HL-60 (cell line): ENCODE data around the gene TMEM39B.
"Not testable (repeated sequence)": the region's sequence is repeated elsewhere in the genome, so short reads cannot be mapped to it uniquely, and the experiment has no call there.

Experiments
- DNase-seq, 2 experiments: peaks; one replicate each; pipeline ENCODE4 v3.0.0-alpha.2; 2010 to 2020; ENCODE audit warnings: low read depth in 1 of 2, low spot score in 1 of 2
- H3K27ac ChIP-seq: fragments of 250-450 bp; sonication (Bioruptor Pico); replicated peaks from 2 replicates; pipeline ENCODE4 v1.5.1; 2020; ENCODE audit warnings: mild to moderate bottlenecking, moderate library complexity
- H3K27me3 ChIP-seq: fragments of 250-450 bp; sonication (Bioruptor Pico); 2 replicates; pipeline ENCODE4 v1.5.1; 2021; ENCODE audit warnings: mild to moderate bottlenecking, moderate library complexity; ENCODE audit not compliant: insufficient read depth, poor library complexity, severe bottlenecking
- H3K4me3 ChIP-seq: replicated peaks from 2 replicates; pipeline ENCODE4 v1.5.1; 2011; ENCODE audit warnings: mild to moderate bottlenecking, control low read depth, low read length; ENCODE audit not compliant: insufficient read depth
- GABPA ChIP-seq: IDR thresholded peaks from 2 replicates; pipeline ENCODE4 v1.6.1; 2012; ENCODE audit warnings: low read depth
- POLR2AphosphoS5 ChIP-seq: IDR thresholded peaks from 2 replicates; pipeline ENCODE4 v1.6.1; 2012; ENCODE audit warnings: low read depth
- SPI1 ChIP-seq: IDR thresholded peaks from 2 replicates; pipeline ENCODE4 v1.6.1; 2012; ENCODE audit warnings: low read depth, mild to moderate bottlenecking, borderline replicate concordance
- TF ChIP-seq, protein P1 (sequence below): IDR thresholded peaks from one replicate; pipeline ENCODE4 v1.5.1; 2011; ENCODE audit warnings: low read length, control low read depth, inconsistent platforms; ENCODE audit not compliant: insufficient read depth
- TF ChIP-seq, protein P2 (sequence below): IDR thresholded peaks from 2 replicates; pipeline ENCODE4 v1.6.1; 2012; ENCODE audit warnings: low read depth; ENCODE audit not compliant: insufficient replicate concordance

The TMEM39B gene

DNA sequence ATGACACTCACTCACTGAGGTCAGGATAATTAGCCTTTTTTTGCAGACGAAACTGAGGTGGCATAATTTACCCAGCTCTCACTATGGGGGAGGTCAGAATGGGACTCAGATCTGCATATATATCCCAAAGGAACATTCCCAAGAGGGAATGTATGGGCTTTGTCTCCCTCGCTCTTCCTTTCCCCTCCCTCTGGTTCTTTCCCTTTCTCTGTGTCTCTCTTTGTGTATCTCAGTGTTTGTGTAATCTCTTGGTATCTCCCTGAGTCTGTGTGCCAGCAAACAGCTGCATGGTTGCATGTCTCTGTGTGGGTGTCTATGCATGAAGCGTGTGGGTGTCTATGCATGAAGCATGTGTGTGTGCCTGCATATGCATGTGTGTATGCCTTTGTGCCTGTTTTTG lies 4.7 kb downstream of the TMEM39B start:
- no peak overlapping the region for H3K4me3 ChIP-seq
- no peaks in the 10 kb centered on the region for H3K27me3 ChIP-seq
- TF ChIP-seq GABPA (no peak), SPI1 (no peak), POLR2AphosphoS5 (no peak)
- TF ChIP-seq, protein P1, sequence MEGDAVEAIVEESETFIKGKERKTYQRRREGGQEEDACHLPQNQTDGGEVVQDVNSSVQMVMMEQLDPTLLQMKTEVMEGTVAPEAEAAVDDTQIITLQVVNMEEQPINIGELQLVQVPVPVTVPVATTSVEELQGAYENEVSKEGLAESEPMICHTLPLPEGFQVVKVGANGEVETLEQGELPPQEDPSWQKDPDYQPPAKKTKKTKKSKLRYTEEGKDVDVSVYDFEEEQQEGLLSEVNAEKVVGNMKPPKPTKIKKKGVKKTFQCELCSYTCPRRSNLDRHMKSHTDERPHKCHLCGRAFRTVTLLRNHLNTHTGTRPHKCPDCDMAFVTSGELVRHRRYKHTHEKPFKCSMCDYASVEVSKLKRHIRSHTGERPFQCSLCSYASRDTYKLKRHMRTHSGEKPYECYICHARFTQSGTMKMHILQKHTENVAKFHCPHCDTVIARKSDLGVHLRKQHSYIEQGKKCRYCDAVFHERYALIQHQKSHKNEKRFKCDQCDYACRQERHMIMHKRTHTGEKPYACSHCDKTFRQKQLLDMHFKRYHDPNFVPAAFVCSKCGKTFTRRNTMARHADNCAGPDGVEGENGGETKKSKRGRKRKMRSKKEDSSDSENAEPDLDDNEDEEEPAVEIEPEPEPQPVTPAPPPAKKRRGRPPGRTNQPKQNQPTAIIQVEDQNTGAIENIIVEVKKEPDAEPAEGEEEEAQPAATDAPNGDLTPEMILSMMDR: no peak
- TF ChIP-seq, protein P2, sequence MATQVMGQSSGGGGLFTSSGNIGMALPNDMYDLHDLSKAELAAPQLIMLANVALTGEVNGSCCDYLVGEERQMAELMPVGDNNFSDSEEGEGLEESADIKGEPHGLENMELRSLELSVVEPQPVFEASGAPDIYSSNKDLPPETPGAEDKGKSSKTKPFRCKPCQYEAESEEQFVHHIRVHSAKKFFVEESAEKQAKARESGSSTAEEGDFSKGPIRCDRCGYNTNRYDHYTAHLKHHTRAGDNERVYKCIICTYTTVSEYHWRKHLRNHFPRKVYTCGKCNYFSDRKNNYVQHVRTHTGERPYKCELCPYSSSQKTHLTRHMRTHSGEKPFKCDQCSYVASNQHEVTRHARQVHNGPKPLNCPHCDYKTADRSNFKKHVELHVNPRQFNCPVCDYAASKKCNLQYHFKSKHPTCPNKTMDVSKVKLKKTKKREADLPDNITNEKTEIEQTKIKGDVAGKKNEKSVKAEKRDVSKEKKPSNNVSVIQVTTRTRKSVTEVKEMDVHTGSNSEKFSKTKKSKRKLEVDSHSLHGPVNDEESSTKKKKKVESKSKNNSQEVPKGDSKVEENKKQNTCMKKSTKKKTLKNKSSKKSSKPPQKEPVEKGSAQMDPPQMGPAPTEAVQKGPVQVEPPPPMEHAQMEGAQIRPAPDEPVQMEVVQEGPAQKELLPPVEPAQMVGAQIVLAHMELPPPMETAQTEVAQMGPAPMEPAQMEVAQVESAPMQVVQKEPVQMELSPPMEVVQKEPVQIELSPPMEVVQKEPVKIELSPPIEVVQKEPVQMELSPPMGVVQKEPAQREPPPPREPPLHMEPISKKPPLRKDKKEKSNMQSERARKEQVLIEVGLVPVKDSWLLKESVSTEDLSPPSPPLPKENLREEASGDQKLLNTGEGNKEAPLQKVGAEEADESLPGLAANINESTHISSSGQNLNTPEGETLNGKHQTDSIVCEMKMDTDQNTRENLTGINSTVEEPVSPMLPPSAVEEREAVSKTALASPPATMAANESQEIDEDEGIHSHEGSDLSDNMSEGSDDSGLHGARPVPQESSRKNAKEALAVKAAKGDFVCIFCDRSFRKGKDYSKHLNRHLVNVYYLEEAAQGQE: no peak
- DNase-seq: no peak
- H3K27ac ChIP-seq: no peak overlapping the region

DNA sequence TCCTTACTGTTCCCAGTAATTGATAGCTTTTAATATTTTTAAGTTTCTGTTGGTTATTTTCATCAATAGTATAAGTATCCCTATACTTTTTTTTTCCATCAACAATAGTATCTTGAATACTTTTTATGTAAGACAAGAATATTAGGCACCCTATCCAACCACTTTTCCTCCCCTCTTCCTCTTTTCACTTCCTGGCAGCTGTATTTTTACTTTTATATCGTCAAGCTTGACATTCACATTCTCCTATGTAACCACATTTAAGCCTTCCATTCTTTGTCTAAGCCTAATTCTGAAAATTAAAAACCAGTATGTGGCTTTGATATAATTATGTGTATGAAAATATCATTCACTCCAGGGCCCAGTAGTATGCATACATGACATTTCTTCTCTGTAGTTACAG lies 9.3 kb downstream of the TMEM39B start:
- no peaks in the 10 kb centered on the region for H3K27me3 ChIP-seq
- DNase-seq: no peak
- H3K27ac ChIP-seq: peak overlapping the region; percentile 35
- TF ChIP-seq, protein P1: no peak
- TF ChIP-seq, protein P2: no peak
- peak; percentile 91 for TF ChIP-seq SPI1
- TF ChIP-seq POLR2AphosphoS5: no peak
- no peak overlapping the region for H3K4me3 ChIP-seq

DNA sequence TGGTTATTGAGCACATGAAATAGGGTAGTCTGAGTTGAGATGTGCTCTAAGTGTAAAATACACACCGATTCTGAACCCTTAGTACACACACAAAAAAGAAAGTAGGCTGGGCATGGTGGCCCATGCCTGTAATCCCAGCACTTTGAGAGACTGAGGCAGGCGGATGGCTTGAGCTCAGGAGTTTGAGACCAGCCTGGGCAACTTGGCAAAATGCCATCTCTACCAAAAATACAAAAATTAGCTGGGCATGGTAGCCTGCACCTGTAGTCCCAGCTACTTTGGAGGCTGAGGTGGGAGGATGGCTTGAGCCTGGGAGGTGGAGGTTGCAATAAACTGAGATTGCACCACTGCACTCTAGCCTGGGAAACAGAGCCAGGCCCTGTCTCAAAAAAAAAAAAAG lies 13.6 kb downstream of the TMEM39B start:
- not testable (repeated sequence) for DNase-seq, H3K4me3 ChIP-seq, H3K27ac ChIP-seq, H3K27me3 ChIP-seq

DNA sequence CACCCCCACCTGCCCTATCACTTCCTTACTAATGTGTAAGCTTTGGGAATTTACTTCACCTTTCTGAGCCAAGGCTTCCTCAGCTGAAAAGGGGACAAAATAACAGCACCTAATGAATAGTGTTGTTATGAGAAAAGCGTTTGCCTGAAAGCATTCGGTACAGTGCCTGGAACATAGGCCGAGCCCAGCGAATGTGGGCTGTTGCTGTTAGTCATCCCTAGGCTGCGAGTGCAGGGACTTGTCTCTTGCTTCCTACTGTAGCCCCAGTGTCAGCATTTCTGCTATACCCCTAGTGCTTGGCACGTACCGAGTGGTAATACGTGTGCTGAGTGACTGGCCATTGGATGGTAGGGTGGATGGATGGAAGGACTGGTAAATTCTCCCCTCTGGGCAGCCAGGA lies 18.4 kb downstream of the TMEM39B start:
- H3K27ac ChIP-seq: no peak overlapping the region
- DNase-seq: no peak
- no peaks in the 10 kb centered on the region for H3K27me3 ChIP-seq
- TF ChIP-seq POLR2AphosphoS5 (no peak), GABPA (no peak), SPI1 (no peak)
- TF ChIP-seq, protein P2: no peak
- TF ChIP-seq, protein P1: no peak
- no peak overlapping the region for H3K4me3 ChIP-seq
